KMS-11 (cell line): ENCODE measurements around the gene ATP10B.
A peak's percentile ranks its signal among the peaks of the same experiment; 100 is the strongest.
"Not testable (repeated sequence)": the region's sequence is repeated elsewhere in the genome, so short reads cannot be mapped to it uniquely, and the experiment has no call there.

ENCODE experiments used
- H2AFZ ChIP-seq: fragments of 200-600 bp; sonication (generic); 2 replicates; pipeline ENCODE4 v1.6.1; 2016; ENCODE audit warnings: antibody characterized with exemption, mixed run types, low read depth
- H3K27ac ChIP-seq: fragments of 200-600 bp; sonication (generic); 2 replicates; pipeline ENCODE4 v1.6.1; 2016; ENCODE audit warnings: mild to moderate bottlenecking, mixed run types
- H3K27me3 ChIP-seq: fragments of 200-600 bp; sonication (generic); 2 replicates; pipeline ENCODE4 v1.6.1; 2017; ENCODE audit warnings: mild to moderate bottlenecking, low read depth, mixed run types, moderate library complexity; ENCODE audit not compliant: insufficient read depth
- H3K36me3 ChIP-seq: fragments of 200-600 bp; sonication (generic); 2 replicates; pipeline ENCODE4 v1.6.1; 2017; ENCODE audit warnings: mild to moderate bottlenecking, mixed run types; ENCODE audit not compliant: insufficient read depth
- H3K4me1 ChIP-seq: fragments of 200-600 bp; sonication (generic); 2 replicates; pipeline ENCODE4 v1.6.1; 2016; ENCODE audit warnings: mild to moderate bottlenecking, low read depth, mixed run types; ENCODE audit not compliant: poor library complexity, severe bottlenecking
- H3K4me2 ChIP-seq: fragments of 200-600 bp; sonication (generic); 2 replicates; pipeline ENCODE4 v1.7.0; 2016; ENCODE audit warnings: mild to moderate bottlenecking, mixed run types
- H3K4me3 ChIP-seq: fragments of 200-600 bp; sonication (generic); IDR thresholded peaks from 2 replicates; pipeline ENCODE4 v1.6.1; 2017; ENCODE audit warnings: low read depth, low read length, mixed read lengths; ENCODE audit not compliant: insufficient read depth
- H3K79me2 ChIP-seq: fragments of 200-600 bp; sonication (generic); 2 replicates; pipeline ENCODE4 v1.6.1; 2016; ENCODE audit warnings: low read depth, mixed run types; ENCODE audit not compliant: insufficient read depth
- H3K9ac ChIP-seq: fragments of 200-600 bp; sonication (generic); 2 replicates; pipeline ENCODE4 v1.6.1; 2016; ENCODE audit warnings: mild to moderate bottlenecking, mixed run types
- H4K20me1 ChIP-seq: fragments of 200-600 bp; sonication (generic); 2 replicates; pipeline ENCODE4 v1.6.1; 2016; ENCODE audit warnings: mild to moderate bottlenecking, mixed run types; ENCODE audit not compliant: insufficient read depth
- CTCF ChIP-seq: fragments of 200-600 bp; sonication (generic); conservative IDR thresholded peaks from 2 replicates; pipeline ENCODE4 v1.6.1; 2017; ENCODE audit warnings: low read depth, mild to moderate bottlenecking, antibody characterized with exemption, low read length, moderate library complexity, mixed read lengths

ATP10B gene

GRCh38 chr5:160835376-160835775, 16.6 kb downstream of the ATP10B start:
- Histone ChIP-seq H4K20me1 (no peaks in the 10 kb centered on the region), H3K9ac (no peak overlapping the region), H3K27me3 (no peaks in the 10 kb centered on the region), H3K36me3 (no peaks in the 10 kb centered on the region), H2AFZ (no peak overlapping the region), H3K4me1 (peaks cover 18% of the 10 kb centered on the region), H3K4me3 (no peak overlapping the region), H3K79me2 (no peaks in the 10 kb centered on the region), H3K27ac (no peak overlapping the region), H3K4me2 (peak overlapping the region; percentile 50; the same call in 1 of the 2 replicates)
- no peak for TF ChIP-seq CTCF

- no peak overlapping the region for H3K4me2 ChIP-seq
- no peaks in the 10 kb centered on the region for H3K27me3 ChIP-seq
- no peaks in the 10 kb centered on the region for H4K20me1 ChIP-seq
- no peak overlapping the region for H3K9ac ChIP-seq
- no peak overlapping the region for H3K4me3 ChIP-seq
- H3K79me2 ChIP-seq, result no peaks in the 10 kb centered on the region
- no peak overlapping the region for H3K27ac ChIP-seq
- no peak for TF ChIP-seq CTCF
- H3K36me3 ChIP-seq, result no peaks in the 10 kb centered on the region
- peaks cover 18% of the 10 kb centered on the region for H3K4me1 ChIP-seq
- H2AFZ ChIP-seq, result no peak overlapping the region
Observed at GRCh38 chr5:160833806-160834205, 18.2 kb downstream of the ATP10B start.

- no peak for TF ChIP-seq CTCF
- H3K79me2 ChIP-seq, result no peaks in the 10 kb centered on the region
- H3K36me3 ChIP-seq, result no peaks in the 10 kb centered on the region
- H3K9ac ChIP-seq, result no peak overlapping the region
- no peak overlapping the region for H3K4me3 ChIP-seq
- no peak overlapping the region for H3K4me2 ChIP-seq
- H3K4me1 ChIP-seq, result peaks cover 18% of the 10 kb centered on the region
- H2AFZ ChIP-seq, result no peak overlapping the region
- H3K27me3 ChIP-seq, result no peaks in the 10 kb centered on the region
- no peaks in the 10 kb centered on the region for H4K20me1 ChIP-seq
- no peak overlapping the region for H3K27ac ChIP-seq
Observed at GRCh38 chr5:160831801-160832200, 20.2 kb downstream of the ATP10B start.

- Histone ChIP-seq H4K20me1 (no peaks in the 10 kb centered on the region), H3K4me3 (no peak overlapping the region), H3K4me1 (no peaks in the 10 kb centered on the region), H3K4me2 (no peak overlapping the region), H2AFZ (no peak overlapping the region), H3K27me3 (no peaks in the 10 kb centered on the region), H3K27ac (no peak overlapping the region), H3K9ac (no peak overlapping the region), H3K79me2 (no peaks in the 10 kb centered on the region), H3K36me3 (no peaks in the 10 kb centered on the region)
- TF ChIP-seq CTCF, result no peak
Observed at GRCh38 chr5:160824301-160825001, 27.6 kb downstream of the ATP10B start.

- H3K36me3 ChIP-seq, H4K20me1 ChIP-seq, H2AFZ ChIP-seq, H3K79me2 ChIP-seq, H3K27me3 ChIP-seq, H3K9ac ChIP-seq, H3K4me1 ChIP-seq, H3K4me3 ChIP-seq, H3K4me2 ChIP-seq, H3K27ac ChIP-seq: not testable (repeated sequence)
Observed at GRCh38 chr5:160812996-160813395, 39.0 kb downstream of the ATP10B start.
